Endothelial cell of umbilical vein (primary cell): ENCODE data around the gene AGRP. TPM values are rescaled to one million over a fixed set of nuclear protein-coding genes. Genes with fewer than 3 reads are reported as not detected.
A peak's percentile ranks its signal among the peaks of the same experiment; 100 is the strongest.

Source experiments
- BruUV-seq: library from RNA; stranded (reverse); fragments of 400-500 nt; replicated peaks from 2 replicates; lab custom pipeline; 2021; lab: Mats Ljungman, UMichigan
- CTCF ChIA-PET: fragments of 300-600, 350-600 bp; sonication (Branson Sonifier 250); formaldehyde crosslinking; loops from one replicate; lab custom pipeline; 2021; ENCODE audit warnings: antibody characterized with exemption, inconsistent platforms; lab: Charles Lee
- POLR2A ChIA-PET: fragments of 300-600, 350-600 bp; sonication (Branson Sonifier 250); formaldehyde crosslinking; loops from one replicate; lab custom pipeline; 2021; ENCODE audit warnings: antibody characterized with exemption, inconsistent platforms; lab: Charles Lee
- DNase-seq: peaks from one replicate; pipeline ENCODE4 v3.0.0-alpha.2; 2011; ENCODE audit warnings: low read depth, low spot score
- FAIRE-seq: peaks from 2 replicates; lab custom pipeline; 2011; peaks lifted over from hg19 to GRCh38; lab: Jason Lieb, UNC
- H2AFZ ChIP-seq: 2 replicates; pipeline ENCODE4 v1.6.0; 2012; ENCODE audit warnings: low read depth, low read length, control low read depth, inconsistent platforms
- H3K27ac ChIP-seq: 2 replicates; pipeline ENCODE4 v1.5.1; 2011; ENCODE audit warnings: low read depth, mild to moderate bottlenecking, control low read depth, low read length, moderate library complexity; ENCODE audit not compliant: insufficient read depth
- H3K27me3 ChIP-seq, 2 experiments: 2 replicates each; pipeline versions ENCODE4 v1.6.0 to v1.6.1; 2011; ENCODE audit warnings: low read length in 2 of 2, mixed read lengths in 1 of 2; ENCODE audit not compliant: control insufficient read depth in 2 of 2, insufficient read depth in 2 of 2
- H3K36me3 ChIP-seq, 2 experiments: 2 replicates in 1 of 2; 3 replicates in 1 of 2; pipeline ENCODE4 v1.5.1; 2011; ENCODE audit warnings: low read length in 2 of 2, mild to moderate bottlenecking in 1 of 2, moderate library complexity in 1 of 2; ENCODE audit not compliant: control insufficient read depth in 2 of 2, insufficient read depth in 2 of 2; ENCODE audit errors: extremely low read depth in 1 of 2
- H3K4me1 ChIP-seq: 3 replicates; pipeline ENCODE4 v1.5.1; 2011; ENCODE audit warnings: mild to moderate bottlenecking, low read length; ENCODE audit not compliant: control insufficient read depth, insufficient read depth; ENCODE audit errors: extremely low read depth
- H3K4me2 ChIP-seq: 2 replicates; pipeline ENCODE4 v1.6.1; 2011; ENCODE audit warnings: low read length, control low read depth, mixed read lengths; ENCODE audit not compliant: insufficient read depth
- H3K4me3 ChIP-seq, 3 experiments: fragments of 200-600 bp in 1 of 3; sonication (generic), shearing (Covaris generic) in 1 of 3; replicated peaks in 1 of 3; 2 replicates each; pipeline ENCODE4 v1.5.1; 2011 to 2016; ENCODE audit warnings: control low read depth in 3 of 3, low read length in 3 of 3, mild to moderate bottlenecking in 2 of 3, inconsistent platforms in 1 of 3, low read depth in 1 of 3, moderate library complexity in 1 of 3; ENCODE audit not compliant: insufficient read depth in 1 of 3
- H3K79me2 ChIP-seq: 2 replicates; pipeline ENCODE4 v1.6.0; 2012; ENCODE audit warnings: low read length, inconsistent platforms; ENCODE audit not compliant: control insufficient read depth, insufficient read depth
- H3K9ac ChIP-seq: replicated peaks from 2 replicates; pipeline ENCODE3; 2011; ENCODE audit warnings: low read length, control low read depth; ENCODE audit not compliant: insufficient read depth; ENCODE audit errors: extremely low read depth
- H3K9me1 ChIP-seq: replicated peaks from 3 replicates; pipeline ENCODE4 v1.6.0; 2011; ENCODE audit warnings: mild to moderate bottlenecking, low read length; ENCODE audit not compliant: control insufficient read depth, insufficient read depth; ENCODE audit errors: extremely low read depth
- H3K9me3 ChIP-seq: replicated peaks from 2 replicates; pipeline ENCODE4 v1.5.1; 2012; ENCODE audit warnings: low read length, inconsistent platforms; ENCODE audit not compliant: control insufficient read depth, insufficient read depth
- H4K20me1 ChIP-seq: replicated peaks from 2 replicates; pipeline ENCODE3; 2011; ENCODE audit warnings: mild to moderate bottlenecking, low read length; ENCODE audit not compliant: control insufficient read depth, insufficient read depth; ENCODE audit errors: extremely low read depth
- EZH2 ChIP-seq: IDR thresholded peaks from 2 replicates; pipeline ENCODE4 v1.6.1; 2012; ENCODE audit warnings: borderline replicate concordance, low read depth, mild to moderate bottlenecking, moderate library complexity, low read length, inconsistent platforms; ENCODE audit not compliant: severe bottlenecking
- FOS ChIP-seq: IDR thresholded peaks from 2 replicates; pipeline ENCODE4 v1.6.1; 2011; ENCODE audit warnings: mild to moderate bottlenecking, low read length, moderate library complexity, borderline replicate concordance; ENCODE audit not compliant: insufficient read depth
- GATA2 ChIP-seq: IDR thresholded peaks from 2 replicates; pipeline ENCODE4 v1.7.0; 2011; ENCODE audit warnings: low read depth, mild to moderate bottlenecking, moderate library complexity, mixed read lengths, low read length; ENCODE audit not compliant: insufficient read length, insufficient read depth
- JUN ChIP-seq: IDR thresholded peaks from 2 replicates; pipeline ENCODE4 v1.6.1; 2011; ENCODE audit warnings: borderline replicate concordance, low read depth; ENCODE audit not compliant: insufficient read length, insufficient read depth
- MYC ChIP-seq: IDR thresholded peaks from one replicate; pipeline ENCODE4 v1.6.1; 2011; ENCODE audit warnings: mild to moderate bottlenecking, low read depth, low read length
- POLR2A ChIP-seq: IDR thresholded peaks from 2 replicates; pipeline ENCODE4 v1.6.1; 2012; ENCODE audit warnings: low read depth, mild to moderate bottlenecking, control low read depth, low read length
- POLR2AphosphoS5 ChIP-seq: IDR thresholded peaks from 2 replicates; pipeline ENCODE4 v1.6.1; 2012; ENCODE audit warnings: low read depth, mild to moderate bottlenecking, control low read depth, low read length, moderate library complexity; ENCODE audit not compliant: insufficient read depth
- dilution Hi-C: fragments of 300-500 bp; cut with MboI; formaldehyde crosslinking; loops from one replicate; pipeline ENCODE4 v1.15.0; 2019; ENCODE audit warnings: low sequenced_read_pairs; ENCODE audit not compliant: extremely low pct_ligation_motif_present
- intact Hi-C: fragments of 100-400 bp; cut with micrococcal nuclease; formaldehyde crosslinking; loops from one replicate; pipeline ENCODE4 v1.10.0; 2022
- polyA plus RNA-seq, 4 experiments: library from polyadenylated mRNA; depleted of rRNA in 3 of 4; stranded (reverse) in 3 of 4; unstranded in 1 of 4; fragments of >200 nt; gene quantifications; 2 replicates each; pipeline versions ENCODE4 v1.2.1 to v1.2.3, GENCODE V29; 2011 to 2012; ENCODE audit warnings: missing spikeins in 1 of 4
- total RNA-seq: library from RNA; stranded (reverse); gene quantifications from 2 replicates; pipeline ENCODE4 v1.2.3, GENCODE V29; 2021
- TF ChIP-seq, protein P1 (sequence below): IDR thresholded peaks from 2 replicates; pipeline ENCODE4 v1.6.1; 2011; ENCODE audit not compliant: insufficient read depth, insufficient read length
- TF ChIP-seq, protein P2 (sequence below), 2 donors: IDR thresholded peaks; 1 replicate in 1 of 2; 2 replicates in 1 of 2; pipeline ENCODE4 v1.5.1; 2011; ENCODE audit warnings: low read length in 2 of 2, mild to moderate bottlenecking in 2 of 2, moderate library complexity in 2 of 2, control low read depth in 1 of 2, inconsistent platforms in 1 of 2, low read depth in 1 of 2; ENCODE audit not compliant: insufficient read depth in 1 of 2; ENCODE audit errors: extremely low read depth in 1 of 2

AGRP gene
- total and polyA plus RNA-seq, 2 donors (not counting 3 experiments of a cell fraction or from before 2014, with no cell fraction given) = not detected

DNA sequence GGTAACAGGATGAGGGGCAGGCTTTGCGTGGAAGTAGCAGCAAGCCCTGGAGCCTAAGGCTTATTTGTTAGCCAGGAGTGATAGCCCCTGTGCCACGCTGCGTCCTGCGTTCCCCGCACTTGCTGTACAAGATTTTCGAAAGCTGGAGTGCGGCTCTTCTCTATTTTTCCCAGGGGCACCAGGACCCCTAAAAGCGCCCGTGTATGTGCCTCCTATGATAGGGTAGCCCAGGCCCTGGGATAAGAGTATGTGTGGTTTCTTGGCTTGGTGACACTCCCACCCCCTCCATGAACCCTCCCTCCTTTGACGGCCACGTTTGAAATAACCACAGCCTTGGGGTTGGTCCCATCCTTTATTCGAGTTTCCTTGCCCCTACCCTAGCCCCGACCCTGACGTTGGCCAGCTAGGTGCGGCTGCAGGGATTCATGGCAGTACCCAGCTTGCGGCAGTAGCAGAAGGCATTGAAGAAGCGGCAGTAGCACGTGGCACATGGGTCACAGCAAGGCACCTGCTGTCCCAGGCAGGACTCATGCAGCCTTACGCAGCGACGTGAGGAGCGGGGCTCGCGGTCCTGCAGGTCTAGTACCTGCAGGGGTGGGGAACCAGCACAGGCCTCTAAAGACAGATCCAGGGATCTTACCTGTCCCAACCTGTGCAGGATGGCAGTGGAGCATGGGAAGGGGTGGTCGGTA, 968 bp downstream of the AGRP start:
- no peak for TF ChIP-seq POLR2AphosphoS5
- no peak for TF ChIP-seq EZH2
- no peak for TF ChIP-seq POLR2A
- no peak for TF ChIP-seq FOS
- TF ChIP-seq, protein P1, sequence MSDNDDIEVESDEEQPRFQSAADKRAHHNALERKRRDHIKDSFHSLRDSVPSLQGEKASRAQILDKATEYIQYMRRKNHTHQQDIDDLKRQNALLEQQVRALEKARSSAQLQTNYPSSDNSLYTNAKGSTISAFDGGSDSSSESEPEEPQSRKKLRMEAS = no peak
- no peak for TF ChIP-seq MYC
- TF ChIP-seq GATA2 = no peak
- no peak for TF ChIP-seq JUN
- TF ChIP-seq, protein P2, sequence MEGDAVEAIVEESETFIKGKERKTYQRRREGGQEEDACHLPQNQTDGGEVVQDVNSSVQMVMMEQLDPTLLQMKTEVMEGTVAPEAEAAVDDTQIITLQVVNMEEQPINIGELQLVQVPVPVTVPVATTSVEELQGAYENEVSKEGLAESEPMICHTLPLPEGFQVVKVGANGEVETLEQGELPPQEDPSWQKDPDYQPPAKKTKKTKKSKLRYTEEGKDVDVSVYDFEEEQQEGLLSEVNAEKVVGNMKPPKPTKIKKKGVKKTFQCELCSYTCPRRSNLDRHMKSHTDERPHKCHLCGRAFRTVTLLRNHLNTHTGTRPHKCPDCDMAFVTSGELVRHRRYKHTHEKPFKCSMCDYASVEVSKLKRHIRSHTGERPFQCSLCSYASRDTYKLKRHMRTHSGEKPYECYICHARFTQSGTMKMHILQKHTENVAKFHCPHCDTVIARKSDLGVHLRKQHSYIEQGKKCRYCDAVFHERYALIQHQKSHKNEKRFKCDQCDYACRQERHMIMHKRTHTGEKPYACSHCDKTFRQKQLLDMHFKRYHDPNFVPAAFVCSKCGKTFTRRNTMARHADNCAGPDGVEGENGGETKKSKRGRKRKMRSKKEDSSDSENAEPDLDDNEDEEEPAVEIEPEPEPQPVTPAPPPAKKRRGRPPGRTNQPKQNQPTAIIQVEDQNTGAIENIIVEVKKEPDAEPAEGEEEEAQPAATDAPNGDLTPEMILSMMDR (IDR thresholded peaks at IDR 0.05; ENCODE audit: extremely low read depth in 1 of 2, insufficient read depth in 1 of 2, low read depth in 1 of 2, low read length in 2 of 2) = no peak
- Histone ChIP-seq H3K27me3 (no peaks in the 10 kb centered on the region), H3K27ac (peak overlapping the region; percentile 73), H3K9me1 (no peaks in the 10 kb centered on the region), H3K4me2 (peak overlapping the region; percentile 88), H3K4me1 (peaks cover 34% of the 10 kb centered on the region), H3K79me2 (peaks cover 20% of the 10 kb centered on the region), H3K4me3 (peak overlapping the region in 1 of 3 experiments; percentile 61), H3K36me3 (no peaks in the 10 kb centered on the region), H3K9ac (peak overlapping the region; percentile 83), H2AFZ (peak overlapping the region; percentile 10), H3K9me3 (no peaks in the 10 kb centered on the region), H4K20me1 (no peaks in the 10 kb centered on the region)
- FAIRE-seq (no peak), DNase-seq (no peak)
- BruUV-seq = no TSS peak
- ChIA-PET CTCF (interaction anchor here (0.6 to 6.1 kb wide), 5 partner anchors 10 to 237 kb away, joined by 3 to 133 read pairs (median 5); partner anchors contain the start of gene RIPOR1), POLR2A (no interaction called here)
- intact Hi-C loops (no loop called here), dilution Hi-C loops (no loop called here)
